Caco-2 (cell line): ENCODE results near the gene TPO. TPM values are rescaled to one million over a fixed set of nuclear protein-coding genes. Genes with fewer than 3 reads are reported as not detected.

Experiments
- BruUV-seq: library from RNA; stranded (reverse); fragments of 400-500 nt; replicated peaks from 2 replicates; lab custom pipeline; 2021; lab: Mats Ljungman, UMichigan
- CTCF ChIA-PET: fragments of 300-600 bp; sonication (Branson Sonifier 250); formaldehyde crosslinking; loops from one replicate; lab custom pipeline; 2022; ENCODE audit warnings: antibody characterized with exemption; lab: Charles Lee
- POLR2A ChIA-PET: fragments of 300-600 bp; sonication (Branson Sonifier 250); formaldehyde crosslinking; loops from one replicate; lab custom pipeline; 2022; ENCODE audit warnings: antibody characterized with exemption; lab: Charles Lee
- DNase-seq, 2 experiments: peaks; one replicate each; pipeline versions ENCODE4 v3.0.0 to v3.0.0-alpha.2; 2020 to 2022
- H3K27me3 ChIP-seq: replicated peaks from 2 replicates; pipeline ENCODE4 v1.6.0; 2011; ENCODE audit warnings: low read length; ENCODE audit not compliant: control insufficient read depth, insufficient read depth
- H3K36me3 ChIP-seq: 2 replicates; pipeline ENCODE4 v1.5.1; 2011; ENCODE audit warnings: low read length; ENCODE audit not compliant: control insufficient read depth, insufficient read depth
- H3K4me1 ChIP-seq: fragments of 250-450 bp; sonication (Bioruptor Pico); 2 replicates; pipeline ENCODE4 v1.5.1; 2020; ENCODE audit warnings: mild to moderate bottlenecking
- H3K4me3 ChIP-seq: 2 replicates; pipeline ENCODE4 v1.5.1; 2011; ENCODE audit warnings: low read depth, mild to moderate bottlenecking, control low read depth, low read length
- H3K9me3 ChIP-seq: fragments of 250-450 bp; sonication (Bioruptor Pico); 2 replicates; pipeline ENCODE4 v1.5.1; 2020; ENCODE audit warnings: mild to moderate bottlenecking, moderate library complexity
- H3K27ac Mint-ChIP-seq: one replicate; pipeline ENCODE4 v1.8.0; 2022; ENCODE audit warnings: mixed read lengths; ENCODE audit not compliant: unreplicated experiment
- H3K27me3 Mint-ChIP-seq: one replicate; pipeline ENCODE4 v1.8.0; 2022; ENCODE audit warnings: mixed read lengths; ENCODE audit not compliant: insufficient read depth, unreplicated experiment
- H3K36me3 Mint-ChIP-seq: one replicate; pipeline ENCODE4 v1.8.0; 2022; ENCODE audit warnings: mild to moderate bottlenecking, mixed read lengths; ENCODE audit not compliant: insufficient read depth, unreplicated experiment
- H3K4me1 Mint-ChIP-seq: one replicate; pipeline ENCODE4 v1.8.0; 2022; ENCODE audit warnings: low read depth, mixed read lengths; ENCODE audit not compliant: unreplicated experiment
- H3K4me3 Mint-ChIP-seq: one replicate; pipeline ENCODE4 v1.8.0; 2022; ENCODE audit warnings: mild to moderate bottlenecking, moderate library complexity, mixed read lengths; ENCODE audit not compliant: unreplicated experiment
- H3K9me3 Mint-ChIP-seq: one replicate; pipeline ENCODE4 v1.8.0; 2022; ENCODE audit warnings: mixed read lengths; ENCODE audit not compliant: unreplicated experiment
- CTCF ChIP-seq, 2 experiments: fragments of 200-600 bp in 1 of 2; IDR thresholded peaks; 1 replicate in 1 of 2; 2 replicates in 1 of 2; pipeline versions ENCODE4 v1.5.1 to v1.8.0; 2011 to 2022; ENCODE audit warnings: antibody characterized with exemption in 1 of 2, control low read depth in 1 of 2, inconsistent platforms in 1 of 2, low read depth in 1 of 2, low read length in 1 of 2, mild to moderate bottlenecking in 1 of 2, moderate library complexity in 1 of 2; ENCODE audit not compliant: insufficient read depth in 1 of 2, severe bottlenecking in 1 of 2, unreplicated experiment in 1 of 2
- intact Hi-C: fragments of 100-400 bp; cut with micrococcal nuclease; formaldehyde crosslinking; loops from one replicate; pipeline ENCODE4 v1.10.0; 2022; ENCODE audit not compliant: unreplicated experiment
- total RNA-seq: library from RNA; stranded (reverse); gene quantifications from 2 replicates; pipeline ENCODE4 v1.2.3, GENCODE V29; 2022

TPO gene
- total RNA-seq, 1 experiment from 2014 or later: not detected

GRCh38 chr2:1484131-1484884, 71.0 kb downstream of the TPO start:
- no peak for TF ChIP-seq CTCF (IDR thresholded peaks at IDR 0.05; ENCODE audit: insufficient read depth in 1 of 2, low read depth in 1 of 2, low read length in 1 of 2, severe bottlenecking in 1 of 2, unreplicated experiment in 1 of 2)
- H3K9me3 Mint-ChIP-seq: no peaks in the 10 kb centered on the region
- Histone ChIP-seq H3K36me3 (no peaks in the 10 kb centered on the region), H3K9me3 (no peaks in the 10 kb centered on the region), H3K4me1 (no peaks in the 10 kb centered on the region), H3K4me3 (no peak overlapping the region), H3K27me3 (no peaks in the 10 kb centered on the region)
- H3K27ac Mint-ChIP-seq: no peak overlapping the region
- ChIA-PET CTCF (no interaction called here), POLR2A (no interaction called here)
- no TSS peak for BruUV-seq
- DNase-seq: peak in 1 of 2 experiments; percentile 21
- H3K4me1 Mint-ChIP-seq: no peaks in the 10 kb centered on the region
- intact Hi-C loops: no loop called here
- H3K27me3 Mint-ChIP-seq: peaks cover 15% of the 10 kb centered on the region
- no peak overlapping the region for H3K4me3 Mint-ChIP-seq
- H3K36me3 Mint-ChIP-seq: no peaks in the 10 kb centered on the region

DNA sequence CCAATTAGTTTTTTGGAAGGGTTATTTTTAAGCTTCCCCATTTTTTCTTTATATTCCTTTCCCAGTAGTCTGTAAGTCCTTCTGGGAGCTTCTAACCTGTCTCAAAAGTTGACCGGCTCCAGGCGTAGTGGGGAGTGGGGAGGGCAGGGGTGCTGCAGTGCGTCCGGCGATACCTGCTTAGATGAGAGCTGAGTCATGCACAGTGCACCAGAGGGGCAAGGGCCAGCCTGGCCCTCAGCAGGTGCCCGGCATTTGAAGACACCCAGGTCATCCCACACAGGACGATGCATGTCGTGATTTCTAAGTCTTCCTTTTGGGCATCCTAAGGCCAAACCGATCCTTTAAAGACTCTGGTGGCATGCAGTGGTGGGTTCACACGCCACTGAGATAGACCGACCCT, 73.4 kb downstream of the TPO start:
- intact Hi-C loops: no loop called here
- ChIA-PET POLR2A (no interaction called here), CTCF (no interaction called here)
- Mint-ChIP-seq H3K4me1 (no peaks in the 10 kb centered on the region), H3K9me3 (no peaks in the 10 kb centered on the region), H3K36me3 (no peaks in the 10 kb centered on the region), H3K4me3 (no peak overlapping the region), H3K27ac (no peak overlapping the region), H3K27me3 (peaks cover 13% of the 10 kb centered on the region)
- no peaks in the 10 kb centered on the region for H3K9me3 ChIP-seq
- no TSS peak for BruUV-seq
- no peak for DNase-seq
- no peaks in the 10 kb centered on the region for H3K4me1 ChIP-seq
- TF ChIP-seq CTCF (IDR thresholded peaks at IDR 0.05; ENCODE audit: insufficient read depth in 1 of 2, low read depth in 1 of 2, low read length in 1 of 2, severe bottlenecking in 1 of 2, unreplicated experiment in 1 of 2): no peak
- H3K27me3 ChIP-seq: no peaks in the 10 kb centered on the region
- no peak overlapping the region for H3K4me3 ChIP-seq
- H3K36me3 ChIP-seq: no peaks in the 10 kb centered on the region

DNA sequence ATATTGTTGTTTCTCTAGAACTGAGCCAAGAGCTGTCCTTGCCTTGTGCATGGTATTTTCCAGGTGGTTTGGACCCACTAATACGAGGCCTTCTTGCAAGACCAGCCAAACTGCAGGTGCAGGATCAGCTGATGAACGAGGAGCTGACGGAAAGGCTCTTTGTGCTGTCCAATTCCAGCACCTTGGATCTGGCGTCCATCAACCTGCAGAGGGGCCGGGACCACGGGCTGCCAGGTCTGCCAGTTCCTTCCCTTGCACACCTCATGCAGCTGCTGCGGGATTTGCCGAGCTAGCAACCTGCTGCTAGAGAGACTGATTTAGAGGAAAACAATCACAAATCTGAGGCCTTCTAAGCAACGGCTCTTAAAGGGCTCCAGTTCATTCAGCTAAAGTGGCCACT, 74.5 kb downstream of the TPO start:
- Histone ChIP-seq H3K27me3 (no peaks in the 10 kb centered on the region), H3K9me3 (no peaks in the 10 kb centered on the region), H3K4me3 (no peak overlapping the region), H3K36me3 (no peaks in the 10 kb centered on the region), H3K4me1 (no peaks in the 10 kb centered on the region)
- Mint-ChIP-seq H3K4me3 (no peak overlapping the region), H3K9me3 (no peaks in the 10 kb centered on the region), H3K27me3 (peaks cover 19% of the 10 kb centered on the region), H3K27ac (no peak overlapping the region), H3K36me3 (no peaks in the 10 kb centered on the region), H3K4me1 (no peaks in the 10 kb centered on the region)
- intact Hi-C loops: no loop called here
- no TSS peak for BruUV-seq
- no peak for TF ChIP-seq CTCF (IDR thresholded peaks at IDR 0.05; ENCODE audit: insufficient read depth in 1 of 2, low read depth in 1 of 2, low read length in 1 of 2, severe bottlenecking in 1 of 2, unreplicated experiment in 1 of 2)
- CTCF ChIA-PET: interaction anchor here (0.6 kb wide), 1 partner anchor 220 kb away, joined by 3 read pairs; no protein-coding TSS in a partner anchor
- POLR2A ChIA-PET: no interaction called here
- no peak for DNase-seq
